ENCODE results near the gene ABCB1. TPM values are rescaled to one million over a fixed set of nuclear protein-coding genes. Genes with fewer than 3 reads are reported as not detected.

Gene ABCB1
- total RNA-seq, 1 experiment from 2014 or later = not detected

GRCh38 chr7:87505122-87505521 is 95.6 kb downstream of the ABCB1 start:
- DNase-seq (peak; percentile 13), ATAC-seq (peak; percentile 35; the same call in 1 of the 2 replicates)
- ChIA-PET POLR2A (ENCODE audit: unreplicated experiment) (no interaction called here), CTCF (no interaction called here)
- Histone ChIP-seq H3K27me3 (ENCODE audit: low read length) (no peaks in the 10 kb centered on the region; the same call in 1 of the 2 replicates), H3K4me3 (ENCODE audit: low read length) (no peak overlapping the region), H2AFZ (ENCODE audit: low read length) (no peak overlapping the region), H3K9me3 (ENCODE audit: low read length) (no peaks in the 10 kb centered on the region), H3K27ac (ENCODE audit: low read length) (no peak overlapping the region), H3K4me1 (ENCODE audit: insufficient read depth, low read length) (0 out of 2 replicates have a peak, but pooled peaks cover 8% of the 10 kb centered on the region), H4K20me1 (ENCODE audit: low read length) (no peaks in the 10 kb centered on the region), H3K79me2 (ENCODE audit: low read length) (no peaks in the 10 kb centered on the region), H3K36me3 (ENCODE audit: low read depth, low read length) (no peaks in the 10 kb centered on the region), H3K9ac (ENCODE audit: low read length) (no peak overlapping the region), H3K9me2 (replicated peaks; ENCODE audit: low read length) (no peaks in the 10 kb centered on the region), H3F3A (ENCODE audit: low read length, unreplicated experiment) (no peaks in the 10 kb centered on the region), H3K4me2 (ENCODE audit: low read length) (no peak overlapping the region)
- intact Hi-C loops (cut with micrococcal nuclease) = loop anchor here (5.0 to 10.0 kb wide), 3 partner anchors 83 to 660 kb away; no protein-coding TSS in a partner anchor
- BruUV-seq (replicated peaks) = no TSS peak
- TF ChIP-seq CTCF (conservative IDR thresholded peaks at IDR 0.05; ENCODE audit: low read depth, low read length) = no peak
- no peak for TF ChIP-seq EZH2 (IDR thresholded peaks at IDR 0.05; ENCODE audit: low read length, unreplicated experiment)
- no peak for TF ChIP-seq EZH2phosphoT487 (IDR thresholded peaks at IDR 0.05; ENCODE audit: borderline replicate concordance, low read length)

- Histone ChIP-seq H3K4me2 (ENCODE audit: low read length) (no peak overlapping the region), H3K36me3 (ENCODE audit: low read depth, low read length) (no peaks in the 10 kb centered on the region), H3K4me3 (ENCODE audit: low read length) (no peak overlapping the region), H3K4me1 (ENCODE audit: insufficient read depth, low read length) (no peaks in the 10 kb centered on the region), H4K20me1 (ENCODE audit: low read length) (no peaks in the 10 kb centered on the region), H3F3A (ENCODE audit: low read length, unreplicated experiment) (no peaks in the 10 kb centered on the region), H3K9me3 (ENCODE audit: low read length) (no peaks in the 10 kb centered on the region), H3K9me2 (replicated peaks; ENCODE audit: low read length) (no peaks in the 10 kb centered on the region), H3K79me2 (ENCODE audit: low read length) (no peaks in the 10 kb centered on the region), H2AFZ (ENCODE audit: low read length) (no peak overlapping the region), H3K9ac (ENCODE audit: low read length) (no peak overlapping the region), H3K27ac (ENCODE audit: low read length) (no peak overlapping the region), H3K27me3 (ENCODE audit: low read length) (no peaks in the 10 kb centered on the region; the same call in 1 of the 2 replicates)
- POLR2A ChIA-PET (ENCODE audit: unreplicated experiment) = no interaction called here
- CTCF ChIA-PET = interaction anchor here (0.5 kb wide), 1 partner anchor 721 kb away, joined by 4 read pairs; no protein-coding TSS in a partner anchor
- no peak for TF ChIP-seq CTCF (conservative IDR thresholded peaks at IDR 0.05; ENCODE audit: low read depth, low read length)
- no peak for TF ChIP-seq EZH2 (IDR thresholded peaks at IDR 0.05; ENCODE audit: low read length, unreplicated experiment)
- TF ChIP-seq EZH2phosphoT487 (IDR thresholded peaks at IDR 0.05; ENCODE audit: borderline replicate concordance, low read length) = no peak
- intact Hi-C loops (cut with micrococcal nuclease) = no loop called here
- DNase-seq = no peak
- ATAC-seq = no peak
- no TSS peak for BruUV-seq (replicated peaks)
Observed at GRCh38 chr7:87499494-87499893, 101.2 kb downstream of the ABCB1 start.

GRCh38 chr7:87498893-87499292 is 101.8 kb downstream of the ABCB1 start:
- Histone ChIP-seq H4K20me1 (ENCODE audit: low read length) (no peaks in the 10 kb centered on the region), H3K27me3 (ENCODE audit: low read length) (no peaks in the 10 kb centered on the region; the same call in 1 of the 2 replicates), H2AFZ (ENCODE audit: low read length) (no peak overlapping the region), H3K27ac (ENCODE audit: low read length) (no peak overlapping the region), H3K36me3 (ENCODE audit: low read depth, low read length) (no peaks in the 10 kb centered on the region), H3F3A (ENCODE audit: low read length, unreplicated experiment) (no peaks in the 10 kb centered on the region), H3K4me3 (ENCODE audit: low read length) (no peak overlapping the region), H3K9me3 (ENCODE audit: low read length) (no peaks in the 10 kb centered on the region), H3K9me2 (replicated peaks; ENCODE audit: low read length) (no peaks in the 10 kb centered on the region), H3K9ac (ENCODE audit: low read length) (no peak overlapping the region), H3K4me2 (ENCODE audit: low read length) (no peak overlapping the region), H3K4me1 (ENCODE audit: insufficient read depth, low read length) (no peaks in the 10 kb centered on the region), H3K79me2 (ENCODE audit: low read length) (no peaks in the 10 kb centered on the region)
- no peak for TF ChIP-seq CTCF (conservative IDR thresholded peaks at IDR 0.05; ENCODE audit: low read depth, low read length)
- no peak for TF ChIP-seq EZH2 (IDR thresholded peaks at IDR 0.05; ENCODE audit: low read length, unreplicated experiment)
- TF ChIP-seq EZH2phosphoT487 (IDR thresholded peaks at IDR 0.05; ENCODE audit: borderline replicate concordance, low read length) = no peak
- no TSS peak for BruUV-seq (replicated peaks)
- no peak for DNase-seq
- CTCF ChIA-PET = no interaction called here
- POLR2A ChIA-PET (ENCODE audit: unreplicated experiment) = no interaction called here
- intact Hi-C loops (cut with micrococcal nuclease) = no loop called here
- ATAC-seq = no peak

Measured in PC-3 (cell line).